CD14-positive monocyte (primary cell): ENCODE data around the gene IQSEC3. TPM values are rescaled to one million over a fixed set of nuclear protein-coding genes. Genes with fewer than 3 reads are reported as not detected.
A peak's percentile ranks its signal among the peaks of the same experiment; 100 is the strongest.
"Not testable (repeated sequence)": the region's sequence is repeated elsewhere in the genome, so short reads cannot be mapped to it uniquely, and the experiment has no call there.

Experiments used
- DNase-seq, 3 donors: peaks; one replicate each; pipeline ENCODE4 v3.0.0-alpha.2; 2011 to 2022
- H2AFZ ChIP-seq: 2 replicates; pipeline ENCODE4 v1.6.0; 2012; ENCODE audit warnings: mild to moderate bottlenecking, low read depth, low read length, inconsistent platforms; ENCODE audit not compliant: insufficient read depth, poor library complexity, severe bottlenecking
- H3K27ac ChIP-seq, 2 donors: 1 replicate in 1 of 2; 2 replicates in 1 of 2; pipeline ENCODE4 v1.5.1; 2012 to 2013; ENCODE audit warnings: low read length in 2 of 2, control low read depth in 1 of 2, inconsistent platforms in 1 of 2, low read depth in 1 of 2, mild to moderate bottlenecking in 1 of 2
- H3K27me3 ChIP-seq, 2 donors: one replicate each; pipeline versions ENCODE4 v1.6.0 to v1.6.1; 2011 to 2013; ENCODE audit warnings: low read length in 2 of 2; ENCODE audit not compliant: control insufficient read depth in 2 of 2, insufficient read depth in 2 of 2
- H3K36me3 ChIP-seq, 2 donors: replicated peaks in 1 of 2; 1 replicate in 1 of 2; 2 replicates in 1 of 2; pipeline versions ENCODE4 v1.5.1 to v1.6.1; 2012 to 2013; ENCODE audit warnings: low read length in 2 of 2, control low read depth in 1 of 2, inconsistent platforms in 1 of 2, mild to moderate bottlenecking in 1 of 2; ENCODE audit not compliant: insufficient read depth in 2 of 2, control insufficient read depth in 1 of 2
- H3K4me1 ChIP-seq, 2 donors: 1 replicate in 1 of 2; 2 replicates in 1 of 2; pipeline versions ENCODE4 v1.5.1 to v1.6.1; 2012 to 2013; ENCODE audit warnings: low read length in 2 of 2, control low read depth in 1 of 2, inconsistent platforms in 1 of 2, mild to moderate bottlenecking in 1 of 2, moderate library complexity in 1 of 2; ENCODE audit not compliant: insufficient read depth in 2 of 2, control insufficient read depth in 1 of 2
- H3K4me2 ChIP-seq: replicated peaks from 2 replicates; pipeline ENCODE3; 2012; ENCODE audit warnings: low read length, moderate library complexity, mild to moderate bottlenecking; ENCODE audit not compliant: poor library complexity, severe bottlenecking; ENCODE audit errors: extremely low read depth
- H3K4me3 ChIP-seq, 3 experiments: fragments of 200-600 bp in 1 of 3; sonication (generic) in 1 of 3; replicated peaks in 1 of 3; 1 replicate in 2 of 3; 2 replicates in 1 of 3; pipeline ENCODE4 v1.5.1; 2011 to 2013; ENCODE audit warnings: low read length in 3 of 3, mild to moderate bottlenecking in 3 of 3, control low read depth in 2 of 3, low read depth in 2 of 3, inconsistent platforms in 1 of 3, moderate library complexity in 1 of 3
- H3K79me2 ChIP-seq: 2 replicates; pipeline ENCODE4 v1.6.0; 2012; ENCODE audit warnings: mild to moderate bottlenecking, control low read depth, inconsistent platforms, low read length, moderate library complexity; ENCODE audit not compliant: insufficient read depth
- H3K9ac ChIP-seq: 2 replicates; pipeline ENCODE4 v1.6.0; 2017; ENCODE audit warnings: low read length, mild to moderate bottlenecking; ENCODE audit not compliant: insufficient read depth, poor library complexity, severe bottlenecking
- H3K9me3 ChIP-seq, 2 donors: replicated peaks in 1 of 2; 1 replicate in 1 of 2; 2 replicates in 1 of 2; pipeline versions ENCODE4 v1.5.1 to v1.6.1; 2012 to 2013; ENCODE audit warnings: low read length in 2 of 2, control low read depth in 1 of 2; ENCODE audit not compliant: control insufficient read depth in 1 of 2, insufficient read depth in 1 of 2
- H4K20me1 ChIP-seq: 2 replicates; pipeline ENCODE4 v1.6.0; 2012; ENCODE audit warnings: mild to moderate bottlenecking, low read length, control low read depth, moderate library complexity; ENCODE audit not compliant: insufficient read depth
- H3K27ac Mint-ChIP-seq, 7 donors: one replicate each; pipeline ENCODE4 v1.8.0; 2020; ENCODE audit warnings: mild to moderate bottlenecking in 7 of 7, mixed read lengths in 7 of 7, moderate library complexity in 6 of 7, inconsistent platforms in 2 of 7
- H3K27me3 Mint-ChIP-seq, 3 donors: one replicate each; pipeline ENCODE4 v1.8.0; 2021 to 2022; ENCODE audit warnings: low read depth in 3 of 3, mild to moderate bottlenecking in 3 of 3, mixed read lengths in 3 of 3, moderate library complexity in 3 of 3, inconsistent platforms in 1 of 3
- H3K36me3 Mint-ChIP-seq, 2 donors: one replicate each; pipeline ENCODE4 v1.8.0; 2020; ENCODE audit warnings: mixed read lengths in 2 of 2, inconsistent platforms in 1 of 2, mild to moderate bottlenecking in 1 of 2
- H3K4me1 Mint-ChIP-seq: one replicate; pipeline ENCODE4 v1.8.0; 2020; ENCODE audit warnings: mild to moderate bottlenecking, mixed read lengths
- H3K4me3 Mint-ChIP-seq, 2 donors: one replicate each; pipeline ENCODE4 v1.8.0; 2020; ENCODE audit warnings: mild to moderate bottlenecking in 2 of 2, mixed read lengths in 2 of 2, moderate library complexity in 1 of 2
- H3K9me3 Mint-ChIP-seq, 7 donors: one replicate each; pipeline ENCODE4 v1.8.0; 2020 to 2022; ENCODE audit warnings: mixed read lengths in 7 of 7, mild to moderate bottlenecking in 6 of 7, moderate library complexity in 6 of 7, inconsistent platforms in 2 of 7
- WGBS: methylation state at CpG from one replicate; pipeline ENCODE4 v1.1.5; 2013; ENCODE audit warnings: missing lambda C conversion rate; ENCODE audit not compliant: insufficient coverage; 5-methylcytosine and 5-hydroxymethylcytosine counted together
- intact Hi-C, 2 donors: fragments of 100-400 bp; cut with micrococcal nuclease; formaldehyde crosslinking; loops; one replicate each; pipeline versions ENCODE4 v1.15.0 to v1.15.1; 2023
- polyA plus RNA-seq, 3 donors: library from polyadenylated mRNA; depleted of rRNA in 1 of 3; unstranded in 2 of 3; stranded (reverse) in 1 of 3; fragments of 300-500 nt in 2 of 3; fragments of >200 nt in 1 of 3; fragmentation: Illumina TruSeq in 2 of 3; gene quantifications; 1 replicate in 2 of 3; 2 replicates in 1 of 3; pipeline ENCODE4 v1.2.3, GENCODE V29; 2012 to 2021
- TF ChIP-seq, protein P1 (sequence below): fragments of 200-600 bp; IDR thresholded peaks from one replicate; pipeline ENCODE4 v1.8.0; 2022; ENCODE audit warnings: antibody characterized with exemption, mild to moderate bottlenecking

The IQSEC3 gene
- polyA plus RNA-seq, 3 donors: not detected

DNA sequence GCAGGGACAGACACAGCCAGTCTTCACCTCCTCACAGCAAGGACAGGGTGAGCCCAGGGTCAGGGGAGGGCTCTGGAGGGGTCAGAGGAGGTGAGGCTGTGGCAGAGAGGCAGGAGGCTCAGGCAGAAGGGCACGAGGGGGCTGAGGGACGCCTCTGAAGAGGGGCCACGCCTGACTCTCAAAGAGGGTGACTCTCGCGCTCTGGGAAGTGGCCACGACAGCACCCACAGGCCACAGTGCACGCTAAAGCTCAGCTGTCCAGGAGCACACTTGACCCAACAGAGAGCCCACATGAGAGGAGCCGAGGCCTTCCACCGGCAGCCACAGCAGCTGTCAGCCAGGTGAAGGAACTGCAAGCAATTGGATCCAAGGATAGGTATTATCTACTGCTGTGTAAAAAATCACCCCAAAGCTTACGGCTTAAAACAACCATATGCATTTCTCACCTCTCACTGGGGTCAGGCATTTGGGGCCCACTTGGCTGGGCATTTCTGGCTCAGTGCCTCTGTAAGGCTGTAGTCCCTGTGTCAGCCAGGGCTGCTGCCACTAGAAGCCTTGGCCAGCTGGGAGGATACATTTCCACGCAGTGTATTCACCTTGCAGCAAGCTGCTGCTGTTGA is 119.5 kb downstream of the IQSEC3 start:
- peaks cover 3 to 8% (median 6%) of the 10 kb centered on the region in 7 donors for H3K9me3 Mint-ChIP-seq

DNA sequence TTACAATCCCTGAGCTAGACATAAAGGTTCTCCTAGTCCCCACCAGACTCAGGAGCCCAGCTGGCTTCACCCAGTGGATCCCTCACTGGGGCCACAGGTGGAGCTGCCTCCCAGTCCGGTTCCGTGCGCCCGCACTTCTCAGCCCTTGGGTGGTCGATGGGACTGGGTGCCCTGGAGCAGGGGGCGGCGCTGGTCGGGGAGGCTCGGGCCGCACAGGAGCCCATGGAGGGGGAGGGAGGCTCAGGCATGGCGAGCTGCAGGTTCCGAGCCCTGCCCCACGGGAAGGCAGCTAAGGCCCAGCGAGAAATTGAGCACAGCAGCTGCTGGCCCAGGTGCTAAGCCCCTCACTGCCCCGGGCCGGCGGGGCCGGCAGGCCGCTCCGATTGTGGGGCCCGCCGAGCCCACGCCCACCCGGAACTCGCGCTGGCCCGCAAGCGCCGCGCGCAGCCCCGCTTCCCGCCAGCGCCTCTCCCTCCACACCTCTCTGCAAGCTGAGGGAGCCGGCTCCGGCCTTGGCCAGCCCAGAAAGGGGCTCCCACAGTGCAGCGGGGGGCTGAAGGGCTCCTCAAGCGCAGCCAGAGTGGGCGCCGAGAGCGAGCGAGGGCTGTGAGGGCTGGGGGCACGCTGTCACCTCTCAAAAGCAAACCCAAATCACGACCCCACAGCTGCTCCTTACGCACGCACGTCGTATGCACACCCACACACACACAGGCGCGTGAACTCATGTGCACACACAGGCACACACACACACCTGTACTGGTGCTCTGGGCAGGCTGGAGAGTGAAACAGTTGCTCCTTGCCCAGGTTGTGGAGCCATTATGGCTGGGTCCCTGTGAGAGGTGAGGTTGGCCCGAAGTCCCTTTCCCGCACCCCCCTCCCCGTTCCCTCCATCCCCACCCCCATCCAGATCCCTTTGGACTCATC is 121.7 kb downstream of the IQSEC3 start:
- Histone ChIP-seq H3K4me1 (peaks cover 16 to 25% of the 10 kb centered on the region in 2 donors), H3K4me3 (peak overlapping the region in 2 of 3 experiments; percentile 14 to 68), H3K4me2 (peak overlapping the region; percentile 64), H2AFZ (peak overlapping the region; percentile 47)
- intact Hi-C loops, H3K27me3 ChIP-seq, H3K36me3 ChIP-seq, H3K9me3 ChIP-seq, H3K27ac ChIP-seq, H3K36me3 Mint-ChIP-seq, H3K79me2 ChIP-seq, H4K20me1 ChIP-seq, DNase-seq, H3K9me3 Mint-ChIP-seq, H3K9ac ChIP-seq: not testable (repeated sequence)
- peak overlapping the region; percentile 76 to 94 for H3K4me3 Mint-ChIP-seq
- peak overlapping the region in 1 of 7 donors; percentile 46 for H3K27ac Mint-ChIP-seq
- H3K27me3 Mint-ChIP-seq: peaks cover 22 to 40% (median 39%) of the 10 kb centered on the region in 3 donors
- 98% methylated on average over 34 of the region's 53 CpGs for WGBS
- peaks cover 23% of the 10 kb centered on the region for H3K4me1 Mint-ChIP-seq

More for the DNA sequence above, 119.5 kb downstream of the IQSEC3 start:
- no peaks in the 10 kb centered on the region for H3K36me3 Mint-ChIP-seq
- Histone ChIP-seq H3K9ac (no peak overlapping the region), H3K79me2 (no peaks in the 10 kb centered on the region), H3K27me3 (peaks cover 0 to 5% of the 10 kb centered on the region in 2 donors), H3K27ac (no peak overlapping the region), H3K4me3 (no peak overlapping the region), H3K4me1 (peaks cover 21 to 33% of the 10 kb centered on the region in 2 donors), H4K20me1 (no peaks in the 10 kb centered on the region), H3K36me3 (no peaks in the 10 kb centered on the region), H3K9me3 (no peaks in the 10 kb centered on the region), H3K4me2 (no peak overlapping the region), H2AFZ (no peak overlapping the region)
- peaks cover 19 to 40% (median 36%) of the 10 kb centered on the region in 3 donors for H3K27me3 Mint-ChIP-seq
- H3K4me1 Mint-ChIP-seq: peaks cover 26% of the 10 kb centered on the region
- TF ChIP-seq, protein P1, sequence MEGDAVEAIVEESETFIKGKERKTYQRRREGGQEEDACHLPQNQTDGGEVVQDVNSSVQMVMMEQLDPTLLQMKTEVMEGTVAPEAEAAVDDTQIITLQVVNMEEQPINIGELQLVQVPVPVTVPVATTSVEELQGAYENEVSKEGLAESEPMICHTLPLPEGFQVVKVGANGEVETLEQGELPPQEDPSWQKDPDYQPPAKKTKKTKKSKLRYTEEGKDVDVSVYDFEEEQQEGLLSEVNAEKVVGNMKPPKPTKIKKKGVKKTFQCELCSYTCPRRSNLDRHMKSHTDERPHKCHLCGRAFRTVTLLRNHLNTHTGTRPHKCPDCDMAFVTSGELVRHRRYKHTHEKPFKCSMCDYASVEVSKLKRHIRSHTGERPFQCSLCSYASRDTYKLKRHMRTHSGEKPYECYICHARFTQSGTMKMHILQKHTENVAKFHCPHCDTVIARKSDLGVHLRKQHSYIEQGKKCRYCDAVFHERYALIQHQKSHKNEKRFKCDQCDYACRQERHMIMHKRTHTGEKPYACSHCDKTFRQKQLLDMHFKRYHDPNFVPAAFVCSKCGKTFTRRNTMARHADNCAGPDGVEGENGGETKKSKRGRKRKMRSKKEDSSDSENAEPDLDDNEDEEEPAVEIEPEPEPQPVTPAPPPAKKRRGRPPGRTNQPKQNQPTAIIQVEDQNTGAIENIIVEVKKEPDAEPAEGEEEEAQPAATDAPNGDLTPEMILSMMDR: no peak
- H3K4me3 Mint-ChIP-seq: no peak overlapping the region
- intact Hi-C loops: no loop called here
- WGBS: 94% methylated on average over 8 of the region's 11 CpGs
- H3K27ac Mint-ChIP-seq: peak overlapping the region in 2 of 7 donors; percentile 26 to 28
- DNase-seq: no peak
